ENCODE results near the gene ZNF319.
"Not testable (repeated sequence)": the region's sequence is repeated elsewhere in the genome, so short reads cannot be mapped to it uniquely, and the experiment has no call there.

The ZNF319 gene

DNA sequence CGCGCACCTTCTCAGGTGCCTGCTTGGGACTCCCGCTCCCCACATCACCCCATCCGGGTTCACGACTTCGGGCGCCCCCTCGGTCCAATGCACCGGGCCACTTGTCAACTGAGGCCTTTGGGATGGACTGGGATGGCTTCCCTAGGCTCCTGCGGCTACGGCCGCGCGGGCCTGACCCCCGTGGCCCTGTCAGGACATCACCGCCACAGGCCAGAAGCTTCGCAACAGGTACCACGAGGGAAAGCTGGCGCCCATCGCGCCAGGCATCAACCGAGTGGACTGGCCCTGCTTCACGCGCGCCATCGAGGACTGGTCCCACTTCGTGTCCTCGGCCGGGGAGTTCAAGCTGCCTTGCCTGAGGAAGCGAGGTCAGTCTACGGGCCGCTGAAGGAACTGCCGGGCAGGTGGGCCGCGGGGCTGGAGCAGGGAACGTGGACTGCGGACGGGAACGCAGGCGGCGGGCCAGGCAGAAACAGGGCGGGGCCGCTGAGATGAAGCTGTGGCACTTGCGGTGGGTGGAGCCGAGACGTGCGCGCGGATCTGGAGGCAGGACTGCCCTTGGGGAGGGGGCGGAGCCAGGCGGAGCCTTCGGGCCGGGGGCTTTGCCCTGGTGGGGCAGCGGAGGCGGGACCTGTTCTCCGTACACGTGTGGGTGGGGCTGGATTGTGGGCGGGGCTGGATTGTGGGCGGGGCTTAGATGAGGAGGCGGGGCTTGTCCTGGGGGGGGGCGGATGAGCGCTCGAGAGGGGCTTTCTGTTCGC, 15.8 kb downstream of the ZNF319 start:
- TF ChIP-seq, protein P1, sequence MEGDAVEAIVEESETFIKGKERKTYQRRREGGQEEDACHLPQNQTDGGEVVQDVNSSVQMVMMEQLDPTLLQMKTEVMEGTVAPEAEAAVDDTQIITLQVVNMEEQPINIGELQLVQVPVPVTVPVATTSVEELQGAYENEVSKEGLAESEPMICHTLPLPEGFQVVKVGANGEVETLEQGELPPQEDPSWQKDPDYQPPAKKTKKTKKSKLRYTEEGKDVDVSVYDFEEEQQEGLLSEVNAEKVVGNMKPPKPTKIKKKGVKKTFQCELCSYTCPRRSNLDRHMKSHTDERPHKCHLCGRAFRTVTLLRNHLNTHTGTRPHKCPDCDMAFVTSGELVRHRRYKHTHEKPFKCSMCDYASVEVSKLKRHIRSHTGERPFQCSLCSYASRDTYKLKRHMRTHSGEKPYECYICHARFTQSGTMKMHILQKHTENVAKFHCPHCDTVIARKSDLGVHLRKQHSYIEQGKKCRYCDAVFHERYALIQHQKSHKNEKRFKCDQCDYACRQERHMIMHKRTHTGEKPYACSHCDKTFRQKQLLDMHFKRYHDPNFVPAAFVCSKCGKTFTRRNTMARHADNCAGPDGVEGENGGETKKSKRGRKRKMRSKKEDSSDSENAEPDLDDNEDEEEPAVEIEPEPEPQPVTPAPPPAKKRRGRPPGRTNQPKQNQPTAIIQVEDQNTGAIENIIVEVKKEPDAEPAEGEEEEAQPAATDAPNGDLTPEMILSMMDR (IDR thresholded peaks at IDR 0.05; ENCODE audit: insufficient read depth, low read depth, low read length, missing control alignments): no peak
- DNase-seq (ENCODE audit: low read depth): peak; percentile 88

DNA sequence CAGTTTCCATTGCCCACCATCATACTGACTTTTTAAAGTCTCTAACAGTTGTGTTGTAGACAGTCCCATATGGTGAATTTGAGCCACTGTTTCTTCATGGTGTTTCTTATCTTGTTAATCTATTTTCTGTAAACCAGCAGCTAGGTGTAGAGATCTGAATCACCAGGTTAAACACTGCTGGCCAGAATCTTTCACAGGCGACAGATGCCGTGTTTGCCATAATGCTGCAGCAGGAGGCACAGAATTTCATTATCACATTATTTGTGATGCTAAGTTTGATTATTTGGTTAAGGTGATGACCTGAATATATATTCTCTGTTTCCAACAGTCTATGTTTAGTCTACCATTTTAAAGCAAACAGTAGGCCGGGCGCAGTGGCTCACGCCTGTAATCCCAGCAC, 18.1 kb downstream of the ZNF319 start:
- no peak overlapping the region for H3K4me3 ChIP-seq (ENCODE audit: low read depth, low read length)
- no peak for DNase-seq (ENCODE audit: low read depth)
- TF ChIP-seq, protein P1 (IDR thresholded peaks at IDR 0.05; ENCODE audit: insufficient read depth, low read depth, low read length, missing control alignments): no peak

More for the DNA sequence above, 15.8 kb downstream of the ZNF319 start:
- peak overlapping the region; percentile 19 for H3K4me3 ChIP-seq (ENCODE audit: low read depth, low read length)

DNA sequence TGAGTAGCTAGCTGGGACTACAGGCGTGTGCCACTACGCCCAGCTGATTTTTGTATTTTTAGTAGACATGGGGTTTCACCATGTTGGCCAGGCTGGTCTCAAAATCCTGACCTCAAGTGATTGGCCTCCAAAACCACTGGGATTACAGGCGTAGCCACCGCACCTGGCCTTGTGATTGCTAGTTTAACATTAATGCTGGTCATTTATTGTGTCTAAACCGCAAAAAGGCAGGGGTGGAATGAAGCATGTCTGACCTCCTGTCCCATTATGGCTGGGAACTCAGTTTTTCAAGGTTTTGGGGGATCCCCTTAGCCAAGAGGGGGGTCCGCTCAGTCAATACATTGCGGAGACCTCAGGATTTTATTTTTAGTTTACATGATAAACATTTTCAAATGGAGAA, 18.8 kb downstream of the ZNF319 start:
- DNase-seq (ENCODE audit: low read depth): peak; percentile 41
- no peak overlapping the region for H3K4me3 ChIP-seq (ENCODE audit: low read depth, low read length)
- TF ChIP-seq, protein P1 (IDR thresholded peaks at IDR 0.05; ENCODE audit: insufficient read depth, low read depth, low read length, missing control alignments): no peak

DNA sequence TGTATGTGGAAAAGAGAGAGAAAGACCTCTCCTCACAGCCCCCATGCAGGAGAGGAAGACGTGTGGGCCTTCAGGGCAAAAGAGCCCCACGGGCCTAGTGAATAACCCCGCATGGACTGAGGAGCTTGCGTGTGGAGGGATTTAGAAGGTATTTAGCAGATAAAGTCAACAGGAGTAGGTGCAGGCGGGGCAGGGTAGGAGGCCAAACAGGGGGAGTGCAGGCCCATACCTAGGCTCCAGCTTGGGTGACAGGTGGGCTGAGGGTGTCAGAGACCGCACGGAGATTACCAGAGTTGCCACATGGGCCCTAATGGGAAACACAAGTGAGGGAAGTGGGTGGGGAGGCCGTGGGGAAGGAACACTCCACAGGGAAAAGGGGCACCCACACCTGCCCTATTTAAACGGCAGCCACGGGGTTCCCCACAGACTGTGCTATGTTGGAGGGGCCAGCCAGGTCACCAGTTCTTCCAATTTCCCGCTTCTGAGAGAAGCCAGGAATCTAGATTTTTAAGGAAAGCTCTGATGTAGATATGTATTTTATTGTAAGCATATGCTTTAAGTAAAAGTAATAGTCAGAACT, 21.4 kb downstream of the ZNF319 start:
- TF ChIP-seq, protein P1 (IDR thresholded peaks at IDR 0.05; ENCODE audit: insufficient read depth, low read depth, low read length, missing control alignments): no peak
- no peak overlapping the region for H3K4me3 ChIP-seq (ENCODE audit: low read depth, low read length)
- no peak for DNase-seq (ENCODE audit: low read depth)

DNA sequence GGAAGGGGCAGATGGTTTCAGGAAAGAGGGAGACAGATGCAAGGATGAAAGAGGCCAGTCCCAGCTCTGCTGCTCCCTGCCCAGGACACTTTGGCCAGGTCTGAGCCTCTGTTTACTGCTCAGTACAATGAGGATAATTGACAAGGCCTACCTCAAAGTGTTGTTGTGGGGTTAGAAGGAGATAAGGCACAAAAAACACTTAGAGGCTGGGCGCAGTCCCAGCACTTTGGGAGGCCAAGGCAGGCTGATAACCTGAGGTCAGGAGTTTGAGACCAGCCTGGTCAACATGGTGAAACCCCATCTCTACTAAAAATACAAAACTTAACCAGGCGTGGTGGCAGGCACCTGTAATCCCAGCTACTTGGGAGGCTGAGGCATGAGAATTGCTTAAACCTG, 22.4 kb downstream of the ZNF319 start:
- not testable (repeated sequence) for H3K4me3 ChIP-seq (ENCODE audit: low read depth, low read length); DNase-seq (ENCODE audit: low read depth)

DNA sequence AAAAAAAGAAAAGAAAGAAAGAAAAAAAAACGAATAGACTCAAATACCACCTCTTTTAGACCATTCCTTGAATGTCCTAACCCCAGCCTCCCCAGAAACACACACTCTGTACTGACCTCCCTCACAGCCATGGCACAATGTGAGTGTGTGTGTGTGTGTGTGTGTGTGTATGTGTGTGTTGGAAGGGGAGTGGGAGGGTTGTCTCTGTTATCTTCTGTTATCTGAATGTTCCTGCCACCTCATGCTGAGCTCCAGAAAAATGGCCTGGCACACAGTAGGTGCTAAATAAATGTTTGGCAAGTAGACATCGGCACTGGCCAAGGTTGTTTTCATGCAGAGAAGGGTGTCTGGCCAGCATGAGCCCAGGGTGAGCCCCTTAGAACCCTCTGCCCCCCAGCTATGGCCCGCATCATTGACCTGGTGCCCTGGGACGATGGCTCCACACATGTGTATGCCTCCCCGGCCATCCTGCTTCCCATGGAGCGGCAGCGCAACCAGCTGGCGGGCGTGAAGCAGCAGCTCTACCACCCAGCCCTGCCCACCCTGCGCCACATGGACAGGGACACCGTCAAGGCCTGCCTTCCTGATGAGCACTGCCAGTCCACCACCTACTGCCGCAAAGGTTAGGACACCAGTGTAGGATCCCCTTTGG, 22.9 kb downstream of the ZNF319 start:
- no peak overlapping the region for H3K4me3 ChIP-seq (ENCODE audit: low read depth, low read length)
- DNase-seq (ENCODE audit: low read depth): no peak
- TF ChIP-seq, protein P1 (IDR thresholded peaks at IDR 0.05; ENCODE audit: insufficient read depth, low read depth, low read length, missing control alignments): peak; percentile 19

DNA sequence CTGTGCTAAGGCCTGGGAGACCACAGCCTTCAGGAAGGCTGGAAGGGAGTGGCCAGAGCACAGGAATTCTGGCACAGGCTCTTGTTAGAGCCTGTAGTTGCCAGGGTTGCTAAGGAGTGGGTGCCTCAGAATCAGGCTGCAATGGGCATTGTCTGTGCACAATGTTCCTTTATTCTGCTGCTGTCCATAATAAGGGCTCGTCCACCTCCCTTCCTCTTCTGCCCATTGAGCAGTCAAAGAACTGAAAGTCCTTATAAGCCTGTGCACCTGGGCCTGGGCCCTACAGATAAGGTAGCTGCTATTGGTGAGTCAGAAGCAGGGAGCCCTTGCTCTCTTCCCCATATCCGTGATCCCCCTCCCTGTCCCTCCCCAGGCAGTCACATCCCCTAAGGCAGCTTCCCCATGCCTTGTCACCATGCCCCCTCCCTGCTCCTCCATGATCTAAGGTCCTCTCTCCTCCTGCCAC, 24.1 kb downstream of the ZNF319 start:
- no peak for DNase-seq (ENCODE audit: low read depth)
- TF ChIP-seq, protein P1 (IDR thresholded peaks at IDR 0.05; ENCODE audit: insufficient read depth, low read depth, low read length, missing control alignments): no peak
- H3K4me3 ChIP-seq (ENCODE audit: low read depth, low read length): no peak overlapping the region
